ENCODE measurements around the gene BNIP5.

GRCh38 chr6:36322591-36322990 lies 14.1 kb downstream of the BNIP5 start:
- TF ChIP-seq CTCF (IDR thresholded peaks at IDR 0.05) (no peak), POLR2A (IDR thresholded peaks at IDR 0.05) (no peak)

All from esophagus squamous epithelium (tissue), 4 donors.